ENCODE results near the gene ZNF526. TPM values are rescaled to one million over a fixed set of nuclear protein-coding genes. Genes with fewer than 3 reads are reported as not detected.
A peak's percentile ranks its signal among the peaks of the same experiment; 100 is the strongest.

ZNF526 gene
- total RNA-seq, 1 donor from 2014 or later, result 7.0 TPM

DNA sequence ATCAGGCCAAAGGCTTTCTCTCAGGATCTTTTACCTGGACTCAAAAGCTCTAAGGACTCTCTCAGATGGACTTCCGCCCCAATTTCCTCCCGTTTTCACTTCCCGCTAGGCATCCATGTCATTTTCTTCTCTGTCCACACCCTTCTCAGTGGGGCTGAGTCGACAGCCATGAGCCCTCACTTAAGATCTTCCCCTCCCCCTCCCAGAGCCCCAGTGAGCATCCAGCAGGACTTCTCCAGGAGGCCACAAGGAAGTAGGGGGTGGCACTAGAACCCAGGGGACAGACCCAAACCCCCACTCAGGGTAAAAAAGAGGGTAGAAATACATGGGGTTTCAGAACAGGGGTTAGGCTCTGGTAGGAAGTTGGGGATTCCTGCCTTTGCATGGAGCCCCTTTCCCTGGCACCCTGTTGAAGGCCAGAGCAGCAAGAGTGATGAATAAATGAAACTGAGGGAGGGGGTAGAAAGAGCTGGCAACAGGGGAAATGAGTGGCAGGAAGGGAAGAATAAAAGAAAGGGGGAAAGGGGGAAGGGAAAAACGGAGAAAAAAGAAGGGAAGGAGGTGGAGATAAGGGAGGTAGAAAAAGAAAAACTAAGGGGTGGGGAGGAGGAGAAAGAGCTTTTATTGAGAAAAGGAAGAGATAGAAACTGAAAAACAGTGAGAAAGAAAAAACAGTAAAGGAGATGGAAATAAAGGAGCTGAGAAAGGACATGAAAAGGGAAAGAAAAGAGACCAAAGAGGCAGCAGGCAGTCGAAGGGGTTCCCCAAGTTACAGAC lies 45.0 kb upstream of the ZNF526 start:
- Histone ChIP-seq H3K27me3 (peaks cover 5% of the 10 kb centered on the region), H3K27ac (no peak overlapping the region)
- no peak for DNase-seq (ENCODE audit: low spot score in 2 of 2)

DNA sequence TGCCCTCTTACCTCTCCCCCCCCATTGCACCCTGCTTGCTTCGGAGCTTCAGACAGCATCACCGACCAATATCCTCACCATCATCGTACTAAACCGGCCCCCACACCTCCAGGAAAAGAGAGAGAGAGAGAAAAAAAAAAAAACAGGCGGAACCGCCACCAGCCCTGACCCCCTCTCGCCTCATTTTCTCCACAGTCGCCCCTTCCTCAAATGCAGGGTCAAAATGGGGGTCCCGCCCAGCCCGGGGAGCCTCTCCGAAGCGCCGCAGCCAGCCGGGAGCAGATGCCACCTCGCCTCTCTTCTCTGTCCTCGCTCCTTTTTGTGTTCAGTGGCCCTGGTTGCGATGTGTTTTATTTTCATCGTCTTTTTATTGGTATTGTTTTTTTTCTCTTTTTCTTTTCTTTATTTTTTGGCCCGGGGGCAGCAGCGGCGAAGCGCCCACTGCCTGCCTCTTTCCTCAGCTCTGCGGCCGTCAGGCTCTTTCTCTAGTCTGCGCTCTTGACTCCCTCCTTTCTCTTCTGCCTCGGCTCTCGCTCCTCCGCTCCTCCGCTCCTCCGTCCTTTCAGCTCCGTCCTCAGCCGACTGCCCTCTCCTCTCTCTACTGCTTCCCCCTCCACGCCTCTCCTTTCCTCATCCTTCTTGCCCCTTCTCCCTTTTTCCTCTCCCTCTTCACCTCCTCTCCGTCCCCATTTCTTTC lies 44.0 kb upstream of the ZNF526 start:
- Histone ChIP-seq H3K4me3 (peak overlapping the region; percentile 55 to 73), H3K27ac (peak overlapping the region in 1 of 2 donors; percentile 13), H3K9me3 (no peaks in the 10 kb centered on the region), H3K4me1 (peaks cover 5 to 14% of the 10 kb centered on the region in 2 donors), H3K36me3 (no peaks in the 10 kb centered on the region), H3K27me3 (peaks cover 12% of the 10 kb centered on the region)
- no peak for DNase-seq (ENCODE audit: low spot score in 2 of 2)
- TF ChIP-seq, protein P1, sequence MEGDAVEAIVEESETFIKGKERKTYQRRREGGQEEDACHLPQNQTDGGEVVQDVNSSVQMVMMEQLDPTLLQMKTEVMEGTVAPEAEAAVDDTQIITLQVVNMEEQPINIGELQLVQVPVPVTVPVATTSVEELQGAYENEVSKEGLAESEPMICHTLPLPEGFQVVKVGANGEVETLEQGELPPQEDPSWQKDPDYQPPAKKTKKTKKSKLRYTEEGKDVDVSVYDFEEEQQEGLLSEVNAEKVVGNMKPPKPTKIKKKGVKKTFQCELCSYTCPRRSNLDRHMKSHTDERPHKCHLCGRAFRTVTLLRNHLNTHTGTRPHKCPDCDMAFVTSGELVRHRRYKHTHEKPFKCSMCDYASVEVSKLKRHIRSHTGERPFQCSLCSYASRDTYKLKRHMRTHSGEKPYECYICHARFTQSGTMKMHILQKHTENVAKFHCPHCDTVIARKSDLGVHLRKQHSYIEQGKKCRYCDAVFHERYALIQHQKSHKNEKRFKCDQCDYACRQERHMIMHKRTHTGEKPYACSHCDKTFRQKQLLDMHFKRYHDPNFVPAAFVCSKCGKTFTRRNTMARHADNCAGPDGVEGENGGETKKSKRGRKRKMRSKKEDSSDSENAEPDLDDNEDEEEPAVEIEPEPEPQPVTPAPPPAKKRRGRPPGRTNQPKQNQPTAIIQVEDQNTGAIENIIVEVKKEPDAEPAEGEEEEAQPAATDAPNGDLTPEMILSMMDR (IDR thresholded peaks at IDR 0.05), result no peak
- intact Hi-C loops (cut with DNase I), result no loop called here

More for the DNA sequence above, 45.0 kb upstream of the ZNF526 start:
- peak overlapping the region in 1 of 2 donors; percentile 73 for H3K4me3 ChIP-seq
- peaks cover 5 to 14% of the 10 kb centered on the region in 2 donors for H3K4me1 ChIP-seq
- no peaks in the 10 kb centered on the region for H3K36me3 ChIP-seq
- intact Hi-C loops (cut with DNase I), result no loop called here
- H3K9me3 ChIP-seq, result no peaks in the 10 kb centered on the region
- TF ChIP-seq, protein P1 (IDR thresholded peaks at IDR 0.05), result no peak

GRCh38 chr19:42176649-42176989 lies 43.5 kb upstream of the ZNF526 start:
- no peaks in the 10 kb centered on the region for H3K9me3 ChIP-seq
- H3K27me3 ChIP-seq, result peaks cover 12% of the 10 kb centered on the region
- H3K27ac ChIP-seq, result peak overlapping the region in 1 of 2 donors; percentile 13
- TF ChIP-seq, protein P1 (IDR thresholded peaks at IDR 0.05), result no peak
- intact Hi-C loops (cut with DNase I), result no loop called here
- no peak for DNase-seq (ENCODE audit: low spot score in 2 of 2)
- H3K36me3 ChIP-seq, result no peaks in the 10 kb centered on the region
- H3K4me3 ChIP-seq, result peak overlapping the region; percentile 55 to 73
- H3K4me1 ChIP-seq, result peaks cover 5 to 14% of the 10 kb centered on the region in 2 donors

- peaks cover 12% of the 10 kb centered on the region for H3K27me3 ChIP-seq
- intact Hi-C loops (cut with DNase I), result no loop called here
- no peak overlapping the region for H3K27ac ChIP-seq
- peak in 1 of 2 donors; percentile 74 for DNase-seq (ENCODE audit: low spot score in 2 of 2)
- H3K36me3 ChIP-seq, result no peaks in the 10 kb centered on the region
- peak overlapping the region; percentile 55 to 73 for H3K4me3 ChIP-seq
- H3K9me3 ChIP-seq, result no peaks in the 10 kb centered on the region
- peaks cover 5 to 14% of the 10 kb centered on the region in 2 donors for H3K4me1 ChIP-seq
- TF ChIP-seq, protein P1 (IDR thresholded peaks at IDR 0.05), result peak in 2 of 3 experiments; percentile 18 to 42
Measured at GRCh38 chr19:42176990-42177685, 43.0 kb upstream of the ZNF526 start.

GRCh38 chr19:42177686-42178019 lies 42.5 kb upstream of the ZNF526 start:
- Histone ChIP-seq H3K27me3 (peaks cover 12% of the 10 kb centered on the region), H3K9me3 (no peaks in the 10 kb centered on the region), H3K27ac (no peak overlapping the region), H3K36me3 (no peaks in the 10 kb centered on the region), H3K4me3 (peak overlapping the region in 1 of 2 donors; percentile 73), H3K4me1 (peaks cover 5 to 14% of the 10 kb centered on the region in 2 donors)
- intact Hi-C loops (cut with DNase I), result no loop called here
- DNase-seq (ENCODE audit: low spot score in 2 of 2), result no peak
- TF ChIP-seq, protein P1 (IDR thresholded peaks at IDR 0.05), result no peak

Data from ascending aorta (tissue), 2 donors.